Stimulated activated CD8-positive, alpha-beta memory T cell treated with anti-CD3 and anti-CD28 coated beads, Interleukin-7, amount 100 ng/mL, for 1 hour (primary cell): ENCODE measurements around the gene CABLES2.
"Not testable (repeated sequence)": the region's sequence is repeated elsewhere in the genome, so short reads cannot be mapped to it uniquely, and the experiment has no call there.

Source experiments
- DNase-seq, 2 donors: peaks; one replicate each; pipeline ENCODE4 v3.0.0-alpha.2; 2020; ENCODE audit warnings: low read depth in 2 of 2

Gene CABLES2

GRCh38 chr20:62390317-62391164, 16.5 kb downstream of the CABLES2 start:
- no peak for DNase-seq

GRCh38 chr20:62389601-62390087, 17.4 kb downstream of the CABLES2 start:
- no peak for DNase-seq

GRCh38 chr20:62388839-62389600, 18.1 kb downstream of the CABLES2 start:
- DNase-seq = no peak

GRCh38 chr20:62387933-62388635, 19.0 kb downstream of the CABLES2 start:
- no peak for DNase-seq

GRCh38 chr20:62387219-62387913, 19.7 kb downstream of the CABLES2 start:
- no peak for DNase-seq

GRCh38 chr20:62386383-62387218, 20.5 kb downstream of the CABLES2 start, which contains the start of gene RPS21:
TSS of gene RPS21 (plus strand) at chr20:62387103. CDS start at chr20:62387339, 236 bp downstream.
- DNase-seq = peak; percentile 81 to 84

GRCh38 chr20:62382306-62383198, 24.5 kb downstream of the CABLES2 start:
- peak; percentile 45 to 55 for DNase-seq

GRCh38 chr20:62381842-62382241, 25.2 kb downstream of the CABLES2 start:
- no peak for DNase-seq

- no peak for DNase-seq
Observed at GRCh38 chr20:62381202-62381797, 25.8 kb downstream of the CABLES2 start.

- no peak for DNase-seq
Observed at GRCh38 chr20:62378215-62378614, 28.9 kb downstream of the CABLES2 start.

- DNase-seq = no peak
Observed at GRCh38 chr20:62377615-62378178, 29.4 kb downstream of the CABLES2 start.

- no peak for DNase-seq
Observed at GRCh38 chr20:62377064-62377461, 30.0 kb downstream of the CABLES2 start.

- DNase-seq = no peak
Observed at GRCh38 chr20:62376112-62377063, 30.7 kb downstream of the CABLES2 start.

GRCh38 chr20:62374331-62375152, 32.5 kb downstream of the CABLES2 start:
- no peak for DNase-seq

GRCh38 chr20:62373631-62374179, 33.4 kb downstream of the CABLES2 start:
- DNase-seq = not testable (repeated sequence)
